Nucleus accumbens (tissue), 56 donors: ENCODE measurements around the gene RIN3.

ENCODE experiments used
- DNase-seq, 56 donors: peaks; one replicate each; lab custom pipeline; 2025; lab: John Stamatoyannopoulos, UW

RIN3 gene

GRCh38 chr14:92513204-92513965 lies at the start of gene RIN3:
RIN3 (plus strand) TSS chr14:92513781; CDS start chr14:92513933, 152 bp downstream.
- DNase-seq: peak in 2 of 56 donors; percentile 9 to 17

GRCh38 chr14:92464156-92464555 lies 49.4 kb upstream of the RIN3 start:
- no peak for DNase-seq

- DNase-seq: no peak
Measured at GRCh38 chr14:92464716-92465115, 48.9 kb upstream of the RIN3 start.

GRCh38 chr14:92465353-92466055 lies 48.1 kb upstream of the RIN3 start:
- DNase-seq: no peak

- DNase-seq: no peak
Measured at GRCh38 chr14:92466059-92466458, 47.5 kb upstream of the RIN3 start.

GRCh38 chr14:92469515-92469914 lies 44.1 kb upstream of the RIN3 start:
- DNase-seq: no peak

GRCh38 chr14:92470215-92470614 lies 43.4 kb upstream of the RIN3 start:
- DNase-seq: no peak

GRCh38 chr14:92470811-92471210 lies 42.8 kb upstream of the RIN3 start:
- DNase-seq: no peak

GRCh38 chr14:92471919-92472318 lies 41.7 kb upstream of the RIN3 start:
- DNase-seq: no peak

GRCh38 chr14:92472860-92473259 lies 40.7 kb upstream of the RIN3 start:
- no peak for DNase-seq

GRCh38 chr14:92473261-92473968 lies 40.2 kb upstream of the RIN3 start:
- no peak for DNase-seq

GRCh38 chr14:92473969-92474535 lies 39.5 kb upstream of the RIN3 start:
- no peak for DNase-seq

GRCh38 chr14:92475037-92475436 lies 38.5 kb upstream of the RIN3 start:
- no peak for DNase-seq

- no peak for DNase-seq
Measured at GRCh38 chr14:92475451-92476187, 38.0 kb upstream of the RIN3 start.

GRCh38 chr14:92480856-92481255 lies 32.7 kb upstream of the RIN3 start:
- no peak for DNase-seq

GRCh38 chr14:92481386-92481785 lies 32.2 kb upstream of the RIN3 start:
- DNase-seq: no peak

GRCh38 chr14:92481811-92482555 lies 31.6 kb upstream of the RIN3 start:
- DNase-seq: no peak

- DNase-seq: no peak
Measured at GRCh38 chr14:92482621-92483319, 30.8 kb upstream of the RIN3 start.
